ENCODE results near the gene PAPSS2. TPM values are rescaled to one million over a fixed set of nuclear protein-coding genes. Genes with fewer than 3 reads are reported as not detected.

The PAPSS2 gene
- total and polyA plus RNA-seq, 9 donors, result 18.0 to 102 (median 42.5) TPM

DNA sequence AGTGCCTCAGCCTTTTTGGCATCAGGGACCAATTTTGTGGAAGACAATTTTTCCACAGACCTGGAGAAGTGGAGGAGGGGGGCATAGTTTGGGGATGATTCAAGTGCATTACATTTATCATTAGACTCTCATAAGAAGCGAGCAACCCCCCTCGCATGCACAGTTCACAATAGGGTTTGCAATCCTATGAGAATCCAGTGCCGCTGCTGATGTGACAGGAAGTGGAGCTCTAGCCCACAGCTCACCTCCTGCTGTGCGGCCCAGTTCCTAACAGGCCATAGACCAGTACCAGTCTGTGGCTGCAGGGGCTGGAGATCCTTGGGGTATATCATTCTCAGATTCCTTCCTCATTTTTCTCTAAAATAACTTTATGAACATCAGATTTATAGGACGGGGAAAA, 107.6 kb downstream of the PAPSS2 start:
- no peak for DNase-seq
- Histone ChIP-seq H3K4me3 (no peak overlapping the region), H3K4me1 (ENCODE audit: insufficient read depth) (no peaks in the 10 kb centered on the region), H3K27ac (no peak overlapping the region), H3K27me3 (no peaks in the 10 kb centered on the region), H3K9me3 (no peaks in the 10 kb centered on the region), H3K36me3 (no peaks in the 10 kb centered on the region)
- no peak for TF ChIP-seq POLR2A (IDR thresholded peaks at IDR 0.05)
- TF ChIP-seq, protein P1, sequence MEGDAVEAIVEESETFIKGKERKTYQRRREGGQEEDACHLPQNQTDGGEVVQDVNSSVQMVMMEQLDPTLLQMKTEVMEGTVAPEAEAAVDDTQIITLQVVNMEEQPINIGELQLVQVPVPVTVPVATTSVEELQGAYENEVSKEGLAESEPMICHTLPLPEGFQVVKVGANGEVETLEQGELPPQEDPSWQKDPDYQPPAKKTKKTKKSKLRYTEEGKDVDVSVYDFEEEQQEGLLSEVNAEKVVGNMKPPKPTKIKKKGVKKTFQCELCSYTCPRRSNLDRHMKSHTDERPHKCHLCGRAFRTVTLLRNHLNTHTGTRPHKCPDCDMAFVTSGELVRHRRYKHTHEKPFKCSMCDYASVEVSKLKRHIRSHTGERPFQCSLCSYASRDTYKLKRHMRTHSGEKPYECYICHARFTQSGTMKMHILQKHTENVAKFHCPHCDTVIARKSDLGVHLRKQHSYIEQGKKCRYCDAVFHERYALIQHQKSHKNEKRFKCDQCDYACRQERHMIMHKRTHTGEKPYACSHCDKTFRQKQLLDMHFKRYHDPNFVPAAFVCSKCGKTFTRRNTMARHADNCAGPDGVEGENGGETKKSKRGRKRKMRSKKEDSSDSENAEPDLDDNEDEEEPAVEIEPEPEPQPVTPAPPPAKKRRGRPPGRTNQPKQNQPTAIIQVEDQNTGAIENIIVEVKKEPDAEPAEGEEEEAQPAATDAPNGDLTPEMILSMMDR (IDR thresholded peaks at IDR 0.05), result no peak
- TF ChIP-seq EP300 (IDR thresholded peaks at IDR 0.05), result no peak
- 94 to 96% (median 94%) methylated on average over 5 of the region's 5 CpGs for WGBS, 3 donors
- intact Hi-C loops (cut with DNase I), result no loop called here

DNA sequence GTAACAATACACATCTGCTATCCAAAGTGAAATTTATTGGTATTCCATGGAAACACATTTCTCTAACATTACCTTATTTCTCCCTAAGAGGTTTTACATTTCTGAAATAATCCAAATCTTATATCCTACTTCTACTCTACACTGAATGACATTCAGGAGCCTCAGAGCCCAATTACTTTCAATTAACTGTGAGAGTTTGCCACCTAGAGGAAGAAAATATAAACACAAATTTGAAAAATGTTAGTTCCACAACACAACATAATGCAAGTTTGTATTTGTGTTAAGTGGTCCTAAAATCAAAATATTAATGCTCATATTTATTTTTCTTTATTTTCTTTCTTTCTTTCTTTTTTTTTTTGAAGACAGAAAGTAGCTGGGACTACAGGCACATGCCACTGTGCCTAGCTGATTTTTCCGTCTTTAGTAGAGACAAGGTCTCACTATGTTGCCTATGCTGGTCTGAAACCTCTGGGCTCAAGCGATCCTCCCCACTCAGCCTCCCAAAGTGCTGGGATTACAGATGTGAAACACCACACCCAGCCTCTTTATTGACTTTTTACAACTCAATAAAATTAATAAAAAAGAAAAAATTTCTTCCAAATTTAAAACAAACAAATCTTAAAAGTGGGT, 112.3 kb downstream of the PAPSS2 start:
- H3K4me1 ChIP-seq (ENCODE audit: insufficient read depth), result no peaks in the 10 kb centered on the region
- DNase-seq, result no peak
- WGBS, 3 donors, result 80 to 94% (median 92%) methylated on average over 2 of the region's 2 CpGs
- H3K27ac ChIP-seq, result no peak overlapping the region
- no peaks in the 10 kb centered on the region for H3K36me3 ChIP-seq
- no peaks in the 10 kb centered on the region for H3K9me3 ChIP-seq
- H3K27me3 ChIP-seq, result no peaks in the 10 kb centered on the region
- intact Hi-C loops (cut with DNase I), result no loop called here
- TF ChIP-seq POLR2A (IDR thresholded peaks at IDR 0.05), result no peak
- TF ChIP-seq, protein P1 (IDR thresholded peaks at IDR 0.05), result peak; percentile 24 to 53 (median 28)
- no peak for TF ChIP-seq EP300 (IDR thresholded peaks at IDR 0.05)
- no peak overlapping the region for H3K4me3 ChIP-seq

- Histone ChIP-seq H3K27ac (no peak overlapping the region), H3K4me3 (no peak overlapping the region), H3K4me1 (ENCODE audit: insufficient read depth) (no peaks in the 10 kb centered on the region), H3K27me3 (no peaks in the 10 kb centered on the region), H3K9me3 (no peaks in the 10 kb centered on the region), H3K36me3 (no peaks in the 10 kb centered on the region)
- 12 to 32% (median 14%) methylated on average over 4 of the region's 4 CpGs for WGBS, 3 donors
- intact Hi-C loops (cut with DNase I), result no loop called here
- TF ChIP-seq, protein P1 (IDR thresholded peaks at IDR 0.05), result no peak
- no peak for TF ChIP-seq EP300 (IDR thresholded peaks at IDR 0.05)
- TF ChIP-seq POLR2A (IDR thresholded peaks at IDR 0.05), result no peak
- DNase-seq, result no peak
These were observed 116.1 kb downstream of the PAPSS2 start for GRCh38 chr10:87775766-87776165.

GRCh38 chr10:87776328-87776727, 116.7 kb downstream of the PAPSS2 start:
- no peak overlapping the region for H3K27ac ChIP-seq
- no peaks in the 10 kb centered on the region for H3K36me3 ChIP-seq
- H3K4me1 ChIP-seq (ENCODE audit: insufficient read depth), result no peaks in the 10 kb centered on the region
- H3K9me3 ChIP-seq, result no peaks in the 10 kb centered on the region
- WGBS, 3 donors, result 88 to 93% (median 88%) methylated on average over 6 of the region's 6 CpGs
- DNase-seq, result no peak
- H3K27me3 ChIP-seq, result no peaks in the 10 kb centered on the region
- intact Hi-C loops (cut with DNase I), result no loop called here
- no peak overlapping the region for H3K4me3 ChIP-seq
- TF ChIP-seq POLR2A (IDR thresholded peaks at IDR 0.05) (no peak), EP300 (IDR thresholded peaks at IDR 0.05) (no peak)
- TF ChIP-seq, protein P1 (IDR thresholded peaks at IDR 0.05), result no peak

Data from ovary (tissue), 9 donors.